Measurements from ENCODE around the gene GNAI3.
A peak's percentile ranks its signal among the peaks of the same experiment; 100 is the strongest.

The GNAI3 gene

GRCh38 chr1:109546311-109547109 is 1.9 kb upstream of the GNAI3 start:
- peak; percentile 96 for DNase-seq (ENCODE audit: low spot score)

- peak; percentile 42 for DNase-seq (ENCODE audit: low spot score)
These were observed 723 bp upstream of the GNAI3 start for GRCh38 chr1:109547463-109548320.

- no peak for DNase-seq (ENCODE audit: low spot score)
These were observed 8.1 kb downstream of the GNAI3 start for GRCh38 chr1:109556563-109556962.

- DNase-seq (ENCODE audit: low spot score) = no peak
These were observed 9.1 kb downstream of the GNAI3 start for GRCh38 chr1:109557520-109557919.

- DNase-seq (ENCODE audit: low spot score) = no peak
These were observed 11.6 kb downstream of the GNAI3 start for GRCh38 chr1:109559995-109560394.

- DNase-seq (ENCODE audit: low spot score) = no peak
These were observed 15.9 kb downstream of the GNAI3 start for GRCh38 chr1:109564194-109564878.

GRCh38 chr1:109565241-109565640 is 16.8 kb downstream of the GNAI3 start:
- DNase-seq (ENCODE audit: low spot score) = no peak

GRCh38 chr1:109566982-109567381 is 18.6 kb downstream of the GNAI3 start:
- DNase-seq (ENCODE audit: low spot score) = no peak

GRCh38 chr1:109567877-109568672 is 19.7 kb downstream of the GNAI3 start:
- no peak for DNase-seq (ENCODE audit: low spot score)

GRCh38 chr1:109569323-109569722 is 20.9 kb downstream of the GNAI3 start:
- no peak for DNase-seq (ENCODE audit: low spot score)

- no peak for DNase-seq (ENCODE audit: low spot score)
These were observed 22.0 kb downstream of the GNAI3 start for GRCh38 chr1:109570414-109570813.

- DNase-seq (ENCODE audit: low spot score) = peak; percentile 16
These were observed 25.4 kb downstream of the GNAI3 start for GRCh38 chr1:109573785-109574184.

GRCh38 chr1:109578947-109579443 is 30.6 kb downstream of the GNAI3 start:
- DNase-seq (ENCODE audit: low spot score) = no peak

GRCh38 chr1:109579491-109579890 is 31.1 kb downstream of the GNAI3 start:
- peak; percentile 53 for DNase-seq (ENCODE audit: low spot score)

GRCh38 chr1:109582021-109582420 is 33.6 kb downstream of the GNAI3 start:
- DNase-seq (ENCODE audit: low spot score) = no peak

GRCh38 chr1:109584766-109585165 is 36.4 kb downstream of the GNAI3 start:
- DNase-seq (ENCODE audit: low spot score) = no peak

GRCh38 chr1:109586055-109586454 is 37.6 kb downstream of the GNAI3 start:
- DNase-seq (ENCODE audit: low spot score) = no peak

- no peak for DNase-seq (ENCODE audit: low spot score)
These were observed 40.8 kb downstream of the GNAI3 start for GRCh38 chr1:109589177-109589576.

GRCh38 chr1:109589679-109590078 is 41.3 kb downstream of the GNAI3 start:
- DNase-seq (ENCODE audit: low spot score) = no peak

GRCh38 chr1:109592916-109593315 is 44.5 kb downstream of the GNAI3 start:
- DNase-seq (ENCODE audit: low spot score) = no peak

GRCh38 chr1:109595531-109595930 is 47.1 kb downstream of the GNAI3 start:
- no peak for DNase-seq (ENCODE audit: low spot score)

GRCh38 chr1:109598156-109598555 is 49.7 kb downstream of the GNAI3 start:
- DNase-seq (ENCODE audit: low spot score) = no peak
